Measurements from ENCODE around the gene TSPAN18.

TSPAN18 gene

GRCh38 chr11:44934735-44935250 lies 208.0 kb downstream of the TSPAN18 start:
- H3K4me3 ChIP-seq (ENCODE audit: low read depth, low read length): no peak overlapping the region
- TF ChIP-seq CTCF (IDR thresholded peaks at IDR 0.05; ENCODE audit: control insufficient read depth, extremely low read depth, insufficient read depth): no peak
- no peak for DNase-seq (ENCODE audit: low read depth)

- no peak overlapping the region for H3K4me3 ChIP-seq (ENCODE audit: low read depth, low read length)
- DNase-seq (ENCODE audit: low read depth): no peak
- peak; percentile 94 for TF ChIP-seq CTCF (IDR thresholded peaks at IDR 0.05; ENCODE audit: control insufficient read depth, extremely low read depth, insufficient read depth)
These were observed 209.8 kb downstream of the TSPAN18 start for GRCh38 chr11:44936525-44936924.

GRCh38 chr11:44936951-44937543 lies 210.3 kb downstream of the TSPAN18 start:
- TF ChIP-seq CTCF (IDR thresholded peaks at IDR 0.05; ENCODE audit: control insufficient read depth, extremely low read depth, insufficient read depth): no peak
- H3K4me3 ChIP-seq (ENCODE audit: low read depth, low read length): no peak overlapping the region
- no peak for DNase-seq (ENCODE audit: low read depth)

GRCh38 chr11:44938066-44938691 lies 211.4 kb downstream of the TSPAN18 start:
- H3K4me3 ChIP-seq (ENCODE audit: low read depth, low read length): no peak overlapping the region
- TF ChIP-seq CTCF (IDR thresholded peaks at IDR 0.05; ENCODE audit: control insufficient read depth, extremely low read depth, insufficient read depth): no peak
- no peak for DNase-seq (ENCODE audit: low read depth)

GRCh38 chr11:44939673-44940395 lies 213.1 kb downstream of the TSPAN18 start:
- TF ChIP-seq CTCF (IDR thresholded peaks at IDR 0.05; ENCODE audit: control insufficient read depth, extremely low read depth, insufficient read depth): no peak
- no peak overlapping the region for H3K4me3 ChIP-seq (ENCODE audit: low read depth, low read length)
- DNase-seq (ENCODE audit: low read depth): no peak

- no peak for DNase-seq (ENCODE audit: low read depth)
- H3K4me3 ChIP-seq (ENCODE audit: low read depth, low read length): no peak overlapping the region
- no peak for TF ChIP-seq CTCF (IDR thresholded peaks at IDR 0.05; ENCODE audit: control insufficient read depth, extremely low read depth, insufficient read depth)
These were observed 213.6 kb downstream of the TSPAN18 start for GRCh38 chr11:44940404-44940803.
